ENCODE results near the gene KCNN3.

DNA sequence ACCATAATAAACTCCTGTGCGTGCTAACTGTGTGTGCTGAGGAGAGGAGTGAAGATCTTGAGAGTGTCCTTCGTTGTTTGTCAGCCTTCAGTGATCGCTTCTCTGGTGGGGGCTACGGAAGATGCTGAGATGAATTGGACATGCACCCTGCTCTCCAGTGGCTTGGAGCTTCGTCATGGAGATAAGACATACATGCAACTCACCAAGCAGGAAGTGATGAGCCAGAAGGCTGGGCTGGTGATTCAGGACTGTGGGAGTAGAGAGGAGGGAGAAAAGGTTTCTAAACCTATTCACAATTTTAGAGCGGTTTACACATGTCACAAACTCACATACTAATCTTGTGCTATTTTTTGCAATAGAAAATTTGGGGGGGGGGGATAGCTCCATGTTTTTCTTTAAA, 133.2 kb downstream of the KCNN3 start:
- TF ChIP-seq, protein P1, sequence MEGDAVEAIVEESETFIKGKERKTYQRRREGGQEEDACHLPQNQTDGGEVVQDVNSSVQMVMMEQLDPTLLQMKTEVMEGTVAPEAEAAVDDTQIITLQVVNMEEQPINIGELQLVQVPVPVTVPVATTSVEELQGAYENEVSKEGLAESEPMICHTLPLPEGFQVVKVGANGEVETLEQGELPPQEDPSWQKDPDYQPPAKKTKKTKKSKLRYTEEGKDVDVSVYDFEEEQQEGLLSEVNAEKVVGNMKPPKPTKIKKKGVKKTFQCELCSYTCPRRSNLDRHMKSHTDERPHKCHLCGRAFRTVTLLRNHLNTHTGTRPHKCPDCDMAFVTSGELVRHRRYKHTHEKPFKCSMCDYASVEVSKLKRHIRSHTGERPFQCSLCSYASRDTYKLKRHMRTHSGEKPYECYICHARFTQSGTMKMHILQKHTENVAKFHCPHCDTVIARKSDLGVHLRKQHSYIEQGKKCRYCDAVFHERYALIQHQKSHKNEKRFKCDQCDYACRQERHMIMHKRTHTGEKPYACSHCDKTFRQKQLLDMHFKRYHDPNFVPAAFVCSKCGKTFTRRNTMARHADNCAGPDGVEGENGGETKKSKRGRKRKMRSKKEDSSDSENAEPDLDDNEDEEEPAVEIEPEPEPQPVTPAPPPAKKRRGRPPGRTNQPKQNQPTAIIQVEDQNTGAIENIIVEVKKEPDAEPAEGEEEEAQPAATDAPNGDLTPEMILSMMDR (IDR thresholded peaks at IDR 0.05 in 8 of 11, conservative IDR thresholded peaks at IDR 0.05 in 3 of 11) = no peak
- TF ChIP-seq POLR2A (IDR thresholded peaks at IDR 0.05) = no peak
